Activated naive CD4-positive, alpha-beta T cell treated with Interleukin-2 at 50 U/mL for 16 hours (primary cell): Measurements from ENCODE around the gene ADD1.
"Not testable (repeated sequence)": the region's sequence is repeated elsewhere in the genome, so short reads cannot be mapped to it uniquely, and the experiment has no call there.

Experiments
- DNase-seq: peaks from one replicate; pipeline ENCODE4 v3.0.0-alpha.2; 2020

ADD1 gene

DNA sequence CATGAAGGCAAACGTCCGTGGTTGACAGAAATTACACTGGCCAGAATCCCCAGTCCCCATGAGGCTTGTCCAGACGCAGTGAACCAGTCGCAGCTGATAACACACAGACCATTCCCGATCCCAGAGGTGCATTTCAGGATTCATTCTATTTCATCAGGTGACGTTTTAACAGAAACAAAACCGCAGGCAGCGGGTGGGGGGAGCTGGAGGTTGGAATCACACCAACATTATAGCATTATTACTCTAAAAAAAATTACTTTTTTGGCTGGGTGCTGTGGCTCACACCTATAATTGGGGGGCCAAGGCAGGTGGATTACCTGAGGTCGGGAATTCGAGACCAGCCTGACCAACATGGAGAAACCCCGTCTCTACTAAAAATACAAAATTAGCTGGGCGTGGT, 94.3 kb downstream of the ADD1 start:
- no peak for DNase-seq

- DNase-seq: not testable (repeated sequence)
These were observed 94.8 kb downstream of the ADD1 start for GRCh38 chr4:2938411-2938810.

GRCh38 chr4:2938906-2939305, 95.3 kb downstream of the ADD1 start:
- DNase-seq: no peak

DNA sequence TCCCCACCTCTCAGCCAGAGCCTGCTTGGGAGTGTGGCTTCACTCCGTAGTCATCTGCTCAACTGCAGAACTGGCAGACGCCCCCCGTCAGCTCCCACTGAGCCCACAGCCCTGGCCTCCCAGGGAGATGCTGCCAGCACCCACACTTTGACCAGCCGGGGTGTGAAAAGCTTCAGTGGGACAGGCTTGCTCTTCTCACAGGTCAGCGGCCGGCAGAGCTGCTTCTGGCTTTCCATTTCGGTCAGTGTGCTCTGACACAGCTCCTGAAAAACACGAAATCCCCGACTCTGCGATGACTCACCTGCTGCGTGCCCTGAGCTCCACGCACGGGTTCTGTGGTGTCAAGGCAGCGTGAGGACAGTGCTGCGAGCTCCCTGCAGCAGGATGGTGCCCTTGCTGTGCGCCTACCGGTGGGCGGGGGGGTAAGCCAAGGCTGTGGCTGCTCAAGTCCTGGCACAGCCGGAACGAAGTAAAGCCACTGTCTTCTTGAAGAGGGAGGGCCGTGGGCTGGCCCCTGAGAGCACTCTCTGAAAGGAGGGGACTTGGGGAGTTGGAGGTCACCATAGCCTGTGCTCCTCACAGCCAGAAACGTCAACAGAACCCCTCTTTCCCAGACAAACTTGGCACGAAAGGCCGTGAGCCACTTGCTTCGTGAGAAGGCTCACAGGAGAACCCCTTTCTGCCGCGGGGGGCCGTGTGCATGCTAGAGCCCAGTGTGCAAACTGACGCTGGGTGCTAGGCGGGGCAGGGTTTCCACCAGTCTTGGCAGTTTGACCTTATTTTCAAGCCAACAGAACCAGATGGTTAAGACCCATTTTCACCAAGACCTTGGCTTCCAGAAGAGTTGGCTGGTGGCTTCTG, 96.0 kb downstream of the ADD1 start:
- peak; percentile 44 for DNase-seq

DNA sequence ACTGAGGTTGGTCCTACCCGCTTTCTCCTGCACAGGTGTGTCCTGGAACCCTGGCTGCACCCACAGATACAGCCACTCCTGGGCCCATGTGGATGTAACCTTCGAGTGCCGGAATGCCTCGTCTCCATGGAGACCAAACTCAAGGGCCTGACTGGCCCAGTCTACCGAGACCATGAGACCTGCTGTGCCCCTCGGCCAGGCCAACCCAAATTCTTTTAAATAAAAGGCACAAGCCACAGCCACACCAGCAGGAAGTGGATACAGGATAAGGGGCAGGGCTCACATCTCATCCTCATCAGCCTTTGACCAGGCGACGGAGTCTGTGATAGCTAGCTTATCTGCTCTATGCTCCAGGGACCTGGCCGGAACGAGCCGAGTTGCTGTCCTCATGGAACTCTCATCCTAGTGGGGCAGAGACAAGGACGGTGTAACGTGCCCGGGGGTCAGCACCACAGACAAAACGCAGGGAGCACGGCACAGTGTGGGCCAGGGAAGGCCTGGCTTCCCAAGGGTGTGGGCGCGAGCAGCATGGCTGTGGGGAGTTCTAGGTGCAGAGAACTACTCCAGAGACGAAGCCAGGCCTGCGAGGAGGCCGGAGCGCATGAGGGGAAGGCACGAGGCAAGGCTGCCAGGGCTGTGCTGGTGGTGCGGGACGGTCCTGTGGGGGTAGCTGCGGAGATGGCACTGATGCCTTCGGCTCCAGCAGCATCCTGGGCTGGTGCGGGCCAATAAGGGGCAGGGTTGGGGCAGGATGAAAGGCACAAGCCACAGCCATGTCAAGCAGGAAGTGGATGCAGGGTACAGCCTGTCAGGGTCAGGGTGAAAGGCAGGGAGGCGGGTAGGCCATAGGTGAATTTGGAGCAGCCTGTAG, 96.9 kb downstream of the ADD1 start:
- DNase-seq: no peak

DNA sequence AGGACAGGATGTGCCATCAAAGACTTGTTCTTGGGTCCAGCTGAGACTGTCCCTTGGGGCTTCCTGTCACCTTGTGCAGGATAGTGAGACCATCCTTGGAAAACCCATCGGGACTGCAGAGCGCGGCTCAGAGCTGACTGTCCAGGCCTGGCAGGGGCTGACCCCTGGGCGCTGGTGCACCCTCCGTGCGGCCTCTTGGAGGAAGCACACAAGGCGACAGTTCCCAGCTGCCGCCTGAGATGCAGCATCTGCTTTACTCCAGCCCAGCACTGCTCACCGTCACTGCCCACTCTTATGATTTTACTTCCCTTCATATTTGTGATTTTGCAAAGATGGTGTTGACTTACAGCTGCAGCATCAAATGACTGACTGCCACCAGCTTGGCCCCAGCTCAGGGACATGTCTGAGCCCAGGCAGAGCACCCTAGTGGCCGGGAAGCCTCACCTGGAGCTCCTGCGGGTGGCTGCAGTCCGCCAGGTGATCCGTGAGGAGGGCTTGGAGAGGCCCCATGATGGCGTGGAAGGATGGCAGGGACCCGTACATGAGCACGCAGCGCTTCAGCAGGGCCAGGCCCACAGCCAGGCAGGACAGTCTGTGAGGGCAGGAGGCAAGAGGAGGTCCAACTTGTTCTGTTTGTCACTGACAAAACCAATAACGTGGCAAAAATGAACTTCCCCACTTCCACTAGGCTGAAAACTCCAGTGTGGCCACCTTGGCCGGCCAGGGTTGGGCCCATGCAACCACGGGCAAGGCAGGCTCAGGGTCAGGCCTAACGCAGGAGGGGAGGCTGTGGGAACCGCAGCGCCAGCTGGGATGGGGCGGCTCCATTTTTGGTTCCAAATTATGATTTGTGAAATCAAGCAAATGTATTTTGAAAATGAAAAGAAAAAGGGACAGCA, 97.7 kb downstream of the ADD1 start:
- no peak for DNase-seq

GRCh38 chr4:2942037-2942531, 98.4 kb downstream of the ADD1 start:
- no peak for DNase-seq

DNA sequence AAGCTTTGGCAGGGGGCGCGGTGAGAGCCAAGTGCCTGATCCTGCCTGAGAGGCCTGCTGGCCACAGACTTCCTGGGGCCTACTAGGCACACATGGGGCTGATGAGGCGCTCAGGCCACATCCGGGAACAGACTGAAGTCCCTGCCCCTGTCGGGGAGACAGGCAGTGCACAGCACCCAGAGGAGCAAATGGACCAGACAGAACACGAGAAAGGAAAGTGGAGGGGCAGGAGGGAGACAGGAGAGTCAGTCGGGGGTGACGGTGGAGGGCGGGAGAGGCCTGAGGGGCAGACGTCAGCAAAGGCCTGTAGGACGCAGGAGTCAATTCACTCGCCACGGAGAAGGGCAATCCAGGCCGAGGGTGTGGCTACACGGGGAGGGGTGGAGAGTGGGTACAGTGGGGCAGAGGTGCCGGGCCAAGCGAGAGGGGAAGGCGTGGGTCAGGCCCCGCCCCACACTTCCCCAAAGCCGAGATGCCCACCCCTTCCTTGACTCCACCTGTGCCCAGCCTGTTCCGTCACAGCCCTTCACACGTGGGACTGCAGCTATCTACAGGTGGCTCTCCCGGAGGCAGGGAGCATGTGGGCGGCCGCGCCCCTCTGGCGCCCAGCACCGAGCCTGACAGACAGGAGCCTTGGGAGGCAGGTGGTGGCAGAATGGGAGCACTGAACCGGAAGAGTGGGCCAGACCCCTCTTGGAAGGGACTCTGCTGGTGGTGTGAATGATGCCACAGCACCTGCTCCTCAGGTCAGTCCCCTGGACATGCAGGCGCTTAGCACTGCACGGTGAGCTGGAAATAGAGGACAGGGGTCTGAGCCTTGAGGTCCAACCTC, 99.1 kb downstream of the ADD1 start:
- peak; percentile 40 for DNase-seq

DNA sequence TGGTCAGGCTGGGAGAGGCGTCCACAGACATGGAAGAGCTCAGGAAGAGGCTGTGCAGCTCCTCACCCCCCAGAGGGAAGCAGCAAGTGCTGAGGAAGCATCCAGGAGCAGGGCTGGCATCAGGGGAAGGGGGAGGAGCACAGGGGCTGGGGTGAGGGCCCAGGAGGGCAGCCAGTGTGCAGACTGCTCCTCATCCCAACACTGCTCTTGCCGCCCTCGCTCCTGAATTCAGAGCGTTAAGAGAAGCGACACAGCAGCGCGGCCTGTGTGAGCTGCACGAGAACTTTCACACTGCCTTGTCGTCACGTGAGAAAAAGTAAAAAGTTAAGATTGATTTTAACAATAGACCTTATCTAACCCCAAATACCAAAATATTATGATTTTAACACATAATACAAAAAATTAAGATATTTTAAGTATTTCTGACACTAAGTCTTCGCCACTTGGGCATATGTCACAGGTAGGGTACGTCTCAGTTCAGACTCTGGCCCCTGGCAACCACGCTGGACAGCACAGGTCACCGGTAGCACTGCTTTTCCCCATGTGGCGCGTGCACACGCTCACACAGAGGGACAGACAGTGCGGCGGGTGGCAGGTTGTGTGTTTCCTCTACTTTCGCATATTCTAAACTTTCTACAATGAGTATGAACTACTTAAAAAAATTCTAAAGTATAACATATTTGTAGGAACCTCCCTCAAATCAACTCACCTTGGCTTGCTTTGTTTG, 99.9 kb downstream of the ADD1 start:
- no peak for DNase-seq

DNA sequence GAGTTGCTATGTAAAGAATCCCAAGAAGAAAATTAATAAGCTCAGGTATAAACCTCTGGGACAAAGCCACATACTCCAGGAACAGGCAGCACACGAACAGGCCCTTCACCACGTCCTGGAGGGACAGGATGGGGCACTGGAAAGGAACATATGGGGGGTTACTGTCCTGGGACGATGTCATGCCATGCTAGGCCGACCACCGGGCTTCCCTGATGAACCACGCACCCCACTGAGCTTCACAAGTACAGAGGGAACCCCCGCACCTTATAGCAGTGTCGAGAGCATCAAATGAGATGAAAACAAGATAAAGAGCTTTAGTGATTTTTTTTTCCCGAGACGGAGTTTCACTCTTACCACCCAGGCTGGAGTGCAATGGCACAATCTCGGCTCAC, 100.4 kb downstream of the ADD1 start:
- DNase-seq: no peak

DNA sequence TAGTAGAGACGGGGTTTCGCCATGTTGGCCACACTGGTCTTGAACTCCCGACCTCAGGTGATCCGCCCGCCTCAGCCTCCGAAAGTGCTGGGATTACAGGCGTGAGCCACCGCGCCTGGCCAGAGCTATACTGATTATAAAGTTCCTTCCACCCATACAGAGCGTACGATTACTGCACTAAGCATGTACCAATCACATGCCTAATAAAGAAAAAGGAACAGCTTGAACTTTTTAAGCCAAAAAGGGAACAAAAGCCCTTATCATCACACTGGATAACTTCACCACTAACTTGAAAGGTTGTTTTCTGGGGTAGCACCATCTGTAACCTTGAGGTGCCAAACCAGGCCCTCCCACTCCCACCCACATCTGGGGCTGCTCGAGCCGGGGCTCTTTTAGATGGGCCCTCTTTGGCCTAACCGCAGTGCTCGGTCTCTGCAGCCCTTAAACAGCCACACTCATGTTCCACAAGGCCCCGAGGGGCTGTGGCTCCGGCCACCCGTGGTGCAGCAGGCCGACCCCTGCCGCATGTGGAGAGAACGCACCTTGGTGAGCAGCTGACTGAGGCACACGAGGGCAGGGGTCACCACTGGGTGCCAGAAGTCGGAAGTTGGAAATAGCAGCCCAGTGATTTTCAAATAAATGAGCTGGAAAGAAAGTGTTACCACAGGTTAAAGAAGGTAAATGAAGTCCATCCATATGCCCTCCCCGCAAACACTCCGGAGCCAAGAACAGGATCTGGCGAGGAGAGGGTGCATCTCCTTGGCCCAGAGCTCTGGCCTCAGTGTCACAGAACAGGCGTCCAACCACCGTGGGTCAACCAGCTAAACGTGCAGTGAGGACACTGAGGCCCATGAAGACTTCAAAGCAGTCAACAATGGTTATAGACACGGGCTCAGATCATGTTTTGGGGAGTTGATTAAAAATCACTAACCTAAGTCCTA, 101.2 kb downstream of the ADD1 start:
- no peak for DNase-seq

DNA sequence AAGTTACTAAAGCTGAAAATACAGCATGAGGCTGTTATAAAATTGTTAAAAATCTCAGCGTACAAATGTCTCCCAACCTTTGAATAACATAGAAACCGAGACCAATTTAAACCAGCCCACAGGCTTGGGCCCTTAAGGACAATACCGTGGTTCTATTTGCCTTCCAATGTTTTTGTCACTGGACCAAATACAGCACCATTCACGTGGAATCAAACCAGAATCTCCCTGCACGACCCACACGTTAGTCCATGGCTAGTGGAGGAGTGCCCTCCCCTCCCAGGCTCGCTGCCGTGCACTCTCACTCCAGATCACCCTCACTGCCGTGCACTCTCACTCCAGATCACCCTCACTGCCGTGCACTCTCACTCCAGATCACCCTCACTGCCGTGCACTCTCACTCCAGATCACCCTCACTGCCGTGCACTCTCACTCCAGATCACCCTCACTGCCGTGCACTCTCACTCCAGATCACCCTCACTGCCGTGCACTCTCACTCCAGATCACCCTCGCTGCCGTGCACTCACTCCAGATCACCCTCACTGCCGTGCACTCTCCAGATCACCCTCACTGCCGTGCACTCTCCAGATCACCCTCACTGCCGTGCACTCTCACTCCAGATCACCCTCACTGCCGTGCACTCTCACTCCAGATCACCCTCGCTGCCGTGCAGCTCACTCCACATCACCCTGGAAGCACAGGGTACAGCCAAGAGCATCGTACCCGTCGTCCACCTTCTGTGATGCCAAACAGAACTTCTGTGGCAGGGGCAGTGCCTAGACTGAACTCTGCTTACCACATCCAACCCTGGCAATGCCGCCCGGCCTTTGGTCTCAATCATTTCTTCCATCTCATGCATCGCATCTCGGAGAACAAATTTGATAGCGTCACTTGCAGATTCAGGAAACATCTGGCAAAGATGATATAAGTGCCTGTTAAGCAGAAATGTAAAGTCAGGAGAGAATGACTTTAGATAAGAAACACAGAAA, 102.3 kb downstream of the ADD1 start:
- DNase-seq: not testable (repeated sequence)

DNA sequence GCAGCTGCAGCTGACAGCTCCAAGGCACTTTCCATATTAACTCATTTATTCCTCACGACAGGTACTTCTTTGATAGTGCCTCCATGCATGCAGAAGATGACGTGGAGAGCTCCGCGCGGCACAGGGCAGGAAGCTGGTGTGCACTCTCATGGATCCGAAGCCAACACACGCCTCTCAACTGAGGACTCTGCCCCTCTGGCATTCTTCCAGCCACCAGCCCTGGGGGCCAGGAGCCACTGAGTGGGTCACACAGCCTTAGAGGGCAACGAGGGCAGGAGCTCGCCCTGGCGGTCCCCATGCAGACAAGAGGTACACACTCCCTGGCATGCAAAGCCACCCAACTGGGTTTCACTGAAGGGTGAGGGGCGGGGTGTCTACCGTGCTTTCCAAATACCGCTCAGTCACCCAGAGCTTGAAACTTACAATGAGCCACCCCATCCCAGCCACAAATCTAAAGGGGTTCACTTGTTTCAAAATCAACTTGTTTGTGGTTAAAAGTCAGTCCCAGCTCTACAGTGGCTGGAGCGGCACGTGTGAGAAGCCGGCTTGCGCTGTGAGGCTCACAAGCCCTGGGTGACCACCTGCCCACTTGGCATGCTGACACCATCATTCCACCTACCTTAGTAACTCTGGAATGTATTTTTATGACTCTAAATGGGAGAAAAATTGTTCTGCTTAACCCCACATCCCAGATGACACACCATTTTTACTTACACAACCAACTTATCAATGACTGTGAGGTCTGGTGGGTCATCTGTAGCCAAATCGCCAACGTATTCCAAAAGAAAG, 103.4 kb downstream of the ADD1 start:
- DNase-seq: no peak

DNA sequence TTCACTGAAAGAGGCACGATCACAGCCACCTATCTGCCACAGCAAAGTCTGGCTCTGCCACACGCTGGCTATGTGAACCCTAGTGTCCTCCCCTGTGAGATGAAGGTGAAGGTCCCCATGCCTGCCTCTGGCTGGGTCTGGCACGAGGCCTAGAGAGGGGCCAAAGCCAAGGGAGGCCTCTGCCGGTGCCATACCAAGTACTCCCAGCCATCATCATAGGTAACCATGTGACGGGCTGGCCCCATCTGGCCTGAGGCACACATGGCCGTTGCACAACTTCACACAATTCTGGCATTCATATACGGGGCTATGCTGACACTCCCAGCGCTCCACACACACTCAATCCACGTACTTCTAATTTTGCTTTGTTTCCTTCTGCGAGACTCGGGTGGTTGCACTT, 104.3 kb downstream of the ADD1 start:
- DNase-seq: no peak

DNA sequence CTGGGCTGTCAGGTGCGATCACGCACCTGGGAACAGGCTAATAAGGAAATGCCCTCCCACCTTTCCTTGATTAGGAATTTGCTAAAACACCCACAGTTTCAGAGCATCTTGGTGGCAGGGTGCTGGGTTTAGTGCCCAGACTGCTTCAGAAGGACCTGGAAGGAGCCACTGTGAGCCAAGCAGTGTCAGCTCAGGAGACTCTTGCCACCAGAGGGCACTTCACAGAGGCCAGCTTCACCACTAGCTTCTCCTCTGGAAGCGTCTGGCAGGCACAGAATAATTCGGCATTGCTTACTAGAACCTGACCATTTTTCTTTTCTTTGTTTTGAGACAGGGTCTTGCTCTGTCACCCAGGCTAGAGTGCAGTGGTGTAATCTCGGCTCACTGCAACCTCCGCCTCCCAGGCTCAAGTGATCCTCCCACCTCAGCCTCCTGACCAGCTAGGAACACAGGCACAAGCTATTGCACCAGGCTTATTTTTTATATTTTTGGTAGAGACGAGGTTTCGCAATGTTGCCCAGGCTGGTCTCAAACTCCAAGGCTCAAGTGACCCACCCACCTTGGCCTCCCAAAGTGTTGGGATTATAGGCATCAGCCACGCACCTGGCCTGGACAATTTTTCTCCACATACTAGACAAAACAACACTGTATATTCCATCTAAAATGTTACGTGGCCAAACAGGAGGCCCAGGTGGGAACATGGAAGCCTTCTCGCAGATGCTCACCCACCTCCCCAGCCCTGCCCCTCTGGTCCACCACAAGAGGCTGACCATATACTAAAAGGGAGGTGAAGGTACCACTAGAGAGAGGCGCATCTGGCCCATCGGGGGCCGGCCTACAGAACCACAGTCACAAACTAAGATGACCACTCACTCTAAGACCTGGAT, 105.5 kb downstream of the ADD1 start:
- peak; percentile 27 for DNase-seq

DNA sequence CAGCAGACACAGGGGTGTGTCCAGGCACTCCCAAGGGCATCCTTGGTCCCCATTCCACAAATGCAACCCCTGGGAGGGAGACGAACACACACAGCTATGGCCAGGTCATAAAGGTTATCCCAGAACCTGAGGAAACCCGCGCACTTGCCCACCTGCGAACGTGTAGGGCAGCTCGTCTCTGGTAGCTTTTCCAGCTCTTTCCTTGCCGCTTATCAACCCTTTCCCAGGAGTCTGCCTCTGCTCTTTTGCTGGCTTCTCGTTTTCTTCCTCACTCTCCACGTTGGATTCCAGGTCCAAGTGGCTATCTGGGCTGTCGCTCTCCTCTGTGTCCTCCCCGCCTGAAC, 106.1 kb downstream of the ADD1 start:
- DNase-seq: no peak
